GM19193 (cell line): ENCODE results near the gene TMEM95.

Source experiments
- POLR2A ChIP-seq: IDR thresholded peaks from 4 replicates; pipeline ENCODE4 v1.6.1; 2011; ENCODE audit not compliant: insufficient read depth, insufficient read length; ENCODE audit errors: extremely low read depth

TMEM95 gene

DNA sequence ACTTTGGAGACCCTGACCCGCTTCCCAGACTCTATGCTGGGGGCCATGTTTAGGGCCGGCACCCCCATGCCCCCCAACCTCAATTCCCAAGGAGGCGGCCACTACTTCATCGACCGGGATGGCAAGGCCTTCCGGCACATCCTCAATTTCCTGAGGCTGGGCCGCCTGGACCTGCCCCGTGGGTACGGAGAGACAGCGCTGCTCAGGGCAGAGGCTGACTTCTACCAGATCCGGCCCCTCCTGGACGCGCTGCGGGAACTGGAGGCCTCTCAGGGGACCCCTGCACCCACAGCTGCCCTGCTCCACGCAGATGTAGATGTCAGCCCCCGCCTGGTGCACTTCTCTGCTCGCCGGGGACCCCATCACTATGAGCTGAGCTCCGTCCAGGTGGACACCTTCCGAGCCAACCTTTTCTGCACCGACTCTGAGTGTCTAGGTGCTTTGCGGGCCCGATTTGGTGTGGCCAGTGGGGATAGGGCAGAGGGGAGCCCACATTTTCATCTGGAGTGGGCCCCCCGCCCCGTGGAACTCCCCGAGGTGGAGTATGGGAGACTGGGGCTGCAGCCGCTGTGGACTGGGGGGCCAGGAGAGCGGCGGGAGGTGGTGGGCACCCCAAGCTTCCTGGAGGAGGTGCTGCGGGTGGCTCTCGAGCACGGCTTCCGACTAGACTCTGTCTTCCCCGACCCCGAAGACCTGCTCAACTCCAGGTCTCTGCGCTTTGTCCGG, 1.9 kb upstream of the TMEM95 start:
- TF ChIP-seq POLR2A: no peak

DNA sequence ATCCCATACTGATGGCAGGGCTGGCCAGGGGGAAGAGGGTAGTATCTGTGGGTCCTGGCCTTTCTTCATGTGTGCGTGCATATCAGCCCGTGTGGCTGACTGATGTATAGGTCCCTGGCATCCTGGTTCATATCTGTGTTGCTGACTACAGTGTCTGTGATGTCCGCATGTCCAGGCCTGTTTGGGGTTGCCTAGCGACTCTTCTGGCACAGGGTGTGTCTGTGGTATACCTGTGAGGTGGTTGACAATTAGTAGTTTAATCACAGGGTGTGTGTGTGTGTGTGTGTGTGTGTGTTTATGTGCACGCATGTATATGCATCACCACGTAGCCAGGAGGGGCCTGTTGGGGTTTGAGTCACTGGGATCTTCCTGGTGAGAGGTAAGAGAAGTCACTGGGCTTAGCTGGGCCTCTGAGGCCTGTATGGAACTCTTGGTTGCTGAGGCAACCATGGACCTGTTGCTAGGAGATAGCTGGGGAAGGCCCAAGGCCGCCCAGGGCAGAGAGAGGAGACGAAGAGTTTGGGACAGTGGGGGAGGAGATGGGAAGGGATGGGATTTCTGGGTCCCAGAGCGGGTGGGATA, 603 bp upstream of the TMEM95 start:
- TF ChIP-seq POLR2A: no peak

GRCh38 chr17:7355573-7355972, 617 bp downstream of the TMEM95 start:
- no peak for TF ChIP-seq POLR2A

DNA sequence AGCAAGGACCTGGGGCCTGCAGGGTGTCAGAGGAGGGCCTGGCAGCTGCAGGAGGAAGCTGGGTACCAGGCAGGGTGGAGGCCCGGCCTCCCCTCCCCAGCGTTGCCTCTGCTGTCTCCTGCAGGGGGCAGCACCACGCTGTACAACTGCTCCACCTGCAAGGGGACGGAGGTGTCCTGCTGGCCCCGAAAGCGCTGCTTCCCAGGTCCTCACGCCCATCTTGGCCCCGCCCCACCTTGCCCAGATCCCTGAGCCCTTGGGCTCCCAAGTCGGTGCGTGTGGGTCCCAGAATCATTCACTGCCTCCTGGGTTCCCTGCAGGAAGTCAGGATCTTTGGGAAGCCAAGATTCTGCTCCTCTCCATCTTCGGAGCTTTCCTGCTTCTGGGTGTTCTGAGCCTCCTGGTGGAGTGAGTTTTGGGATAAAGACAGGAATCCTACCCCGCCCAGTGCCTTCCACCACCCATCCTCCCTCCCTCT, 1.2 kb downstream of the TMEM95 start:
- TF ChIP-seq POLR2A: no peak

DNA sequence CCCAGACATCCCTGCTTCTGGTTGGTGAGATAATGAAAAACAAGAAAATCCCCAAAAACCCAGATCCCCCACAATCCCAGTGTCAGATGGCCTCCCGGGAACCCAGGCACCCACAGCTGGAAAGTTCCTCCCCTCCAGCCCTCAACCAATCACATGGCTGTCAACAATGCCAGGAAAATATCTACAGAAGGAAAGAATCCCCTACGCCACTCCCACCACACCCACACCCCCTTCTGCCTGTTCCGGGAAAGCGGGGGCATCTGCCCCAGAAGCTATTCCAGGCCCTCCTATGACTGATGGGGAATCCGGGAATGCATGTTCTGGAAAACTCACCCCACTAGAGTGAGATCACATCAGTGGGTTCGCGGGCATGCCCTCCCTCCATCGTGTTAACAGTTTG, 1.8 kb downstream of the TMEM95 start:
- no peak for TF ChIP-seq POLR2A

DNA sequence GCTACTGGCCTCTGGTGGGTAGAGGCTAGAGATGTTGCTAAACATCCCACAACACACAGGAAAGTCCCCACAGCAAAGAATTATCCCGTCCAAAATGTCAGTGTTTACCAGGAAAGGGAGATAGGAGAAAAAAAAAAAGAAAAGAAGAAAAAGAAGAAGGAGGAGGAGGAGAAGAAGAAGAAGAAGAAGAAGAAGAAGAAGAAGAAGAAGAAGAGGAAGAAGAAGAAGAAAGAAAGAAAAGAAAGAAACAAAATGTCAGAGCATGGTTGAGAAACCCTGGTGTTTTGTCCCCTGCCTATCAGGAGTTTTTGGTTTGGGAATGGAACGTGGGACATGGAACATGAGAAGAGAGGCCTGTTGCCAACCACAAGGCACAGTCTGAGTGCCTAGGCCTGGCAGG, 2.4 kb downstream of the TMEM95 start:
- no peak for TF ChIP-seq POLR2A

DNA sequence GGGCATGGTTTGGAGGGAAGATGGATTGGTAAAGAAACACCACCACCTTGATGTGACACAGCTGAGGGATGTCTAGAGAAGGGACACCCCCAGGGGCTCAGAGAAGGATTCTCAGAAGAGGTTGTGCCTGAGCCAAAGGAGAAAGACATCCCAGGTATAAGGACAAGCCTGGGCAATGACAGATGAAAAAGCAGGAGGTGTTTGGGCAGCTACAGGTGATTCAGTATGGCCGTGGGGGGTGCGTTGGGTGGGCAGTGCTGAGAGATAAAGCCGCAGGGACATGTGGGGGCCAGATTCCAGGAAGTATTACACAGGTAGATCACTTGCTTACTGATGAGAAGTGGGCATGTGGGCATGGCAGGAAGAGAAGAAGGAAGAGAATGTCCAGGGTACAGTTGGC, 7.0 kb downstream of the TMEM95 start:
- no peak for TF ChIP-seq POLR2A

DNA sequence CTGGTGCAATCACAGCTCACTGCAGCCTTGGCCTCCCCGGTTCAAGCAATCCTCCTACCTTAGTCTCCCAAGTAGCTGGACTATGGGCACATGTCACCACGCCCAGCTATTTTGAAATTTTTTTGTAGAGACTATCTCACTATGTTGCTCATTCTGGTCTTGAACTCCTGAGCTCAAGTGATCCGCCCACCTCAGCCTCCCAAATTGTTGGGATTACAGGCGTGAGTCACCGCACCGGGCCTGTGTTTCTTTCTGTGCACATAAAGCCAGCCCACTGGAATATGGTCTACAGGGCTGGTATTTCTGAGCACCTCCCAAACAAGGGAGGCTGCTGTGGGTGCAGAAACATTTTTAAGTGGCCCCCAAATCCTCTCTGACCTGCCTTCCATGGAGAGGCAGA, 8.4 kb downstream of the TMEM95 start:
- TF ChIP-seq POLR2A: no peak

DNA sequence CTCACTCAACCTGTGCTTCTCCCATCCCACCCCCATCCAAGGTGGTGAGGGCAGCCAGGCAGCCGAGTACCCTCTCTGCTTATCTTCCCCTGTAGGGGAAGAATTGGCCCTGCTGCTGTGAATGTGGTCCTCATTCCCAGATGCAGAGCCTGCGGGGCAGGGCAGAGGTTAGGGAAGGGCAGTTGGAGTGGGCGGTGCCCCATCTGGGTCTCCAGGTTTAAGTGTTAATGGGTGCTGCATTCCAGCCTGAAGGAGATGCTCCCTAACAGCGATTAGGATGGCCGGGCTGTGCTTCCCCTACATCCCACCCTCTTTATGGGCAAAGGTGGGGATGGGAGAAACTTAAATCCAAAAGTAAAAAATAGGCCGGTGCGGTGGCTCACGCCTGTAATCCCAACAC, 12.1 kb downstream of the TMEM95 start:
- TF ChIP-seq POLR2A: no peak

- no peak for TF ChIP-seq POLR2A
These were observed 13.1 kb downstream of the TMEM95 start for GRCh38 chr17:7367918-7368598.

DNA sequence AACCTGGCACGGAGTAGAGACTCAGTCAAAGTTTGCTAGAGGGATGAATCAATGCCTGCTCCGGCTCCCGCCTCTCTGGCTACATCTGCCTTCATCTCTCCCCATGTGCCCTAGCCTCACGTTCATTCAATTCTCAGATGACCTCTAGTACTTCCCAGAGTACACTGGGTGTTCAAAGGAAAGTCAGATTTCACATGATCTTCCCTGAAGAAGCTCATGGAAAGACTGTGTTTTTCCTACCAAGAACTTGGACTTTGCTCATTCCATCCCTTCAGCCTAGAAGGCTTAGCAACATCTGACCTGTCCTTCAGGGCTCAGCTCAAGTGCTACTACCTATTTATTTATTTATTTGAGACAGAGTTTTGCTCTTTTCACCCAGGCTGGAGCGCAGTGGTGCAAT, 14.9 kb downstream of the TMEM95 start:
- TF ChIP-seq POLR2A: no peak

- no peak for TF ChIP-seq POLR2A
These were observed 15.9 kb downstream of the TMEM95 start for GRCh38 chr17:7370853-7371252.

- TF ChIP-seq POLR2A: no peak
These were observed 19.4 kb downstream of the TMEM95 start for GRCh38 chr17:7374353-7374752.

- no peak for TF ChIP-seq POLR2A
These were observed 24.2 kb downstream of the TMEM95 start for GRCh38 chr17:7379134-7379533.

- no peak for TF ChIP-seq POLR2A
These were observed 25.4 kb downstream of the TMEM95 start for GRCh38 chr17:7380321-7380720.
